GM23338 (cell line): ENCODE measurements around the gene SPG21.

Experiments used
- CTCF ChIP-seq, 2 experiments: fragments of 200-600 bp in 1 of 2; sonication (generic) in 1 of 2; conservative IDR thresholded peaks; 2 replicates each; pipeline versions ENCODE4 v1.5.1 to v1.6.1; 2016 to 2017; ENCODE audit warnings: antibody characterized with exemption in 2 of 2, low read depth in 2 of 2, mild to moderate bottlenecking in 2 of 2, moderate library complexity in 1 of 2
- EZH2 ChIP-seq: fragments of 200-600 bp; sonication (generic); IDR thresholded peaks from one replicate; pipeline ENCODE4 v1.8.0; 2017; ENCODE audit warnings: antibody characterized with exemption, mild to moderate bottlenecking, low read depth; ENCODE audit not compliant: unreplicated experiment
- POLR2AphosphoS5 ChIP-seq: IDR thresholded peaks from 2 replicates; pipeline ENCODE4 v1.6.1; 2016; ENCODE audit warnings: antibody characterized with exemption, low read depth

- TF ChIP-seq CTCF (conservative IDR thresholded peaks at IDR 0.05; ENCODE audit: low read depth in 2 of 2) = no peak
- TF ChIP-seq EZH2 = no peak
- no peak for TF ChIP-seq POLR2AphosphoS5
Observed at GRCh38 chr15:64921711-64922110, 68.0 kb downstream of the SPG21 start.
